Tibial artery (tissue), 4 donors: ENCODE measurements around the gene BAIAP3.

Experiments
- DNase-seq, 2 donors: peaks; one replicate each; pipeline ENCODE4 v3.0.0-alpha.2; 2019
- H3K27ac ChIP-seq, 2 donors: fragments of 200-600 bp; sonication (generic) in 1 of 2; 1 replicate in 1 of 2; 2 replicates in 1 of 2; pipeline ENCODE4 v1.5.1; 2018 to 2019; ENCODE audit warnings: mild to moderate bottlenecking in 1 of 2
- H3K27me3 ChIP-seq, 2 donors: fragments of 200-600 bp; sonication (generic) in 1 of 2; one replicate each; pipeline versions ENCODE4 v1.5.1 to v1.6.0; 2016 to 2019
- H3K36me3 ChIP-seq, 3 donors: fragments of 200-600 bp; sonication (generic) in 2 of 3; one replicate each; pipeline ENCODE4 v1.5.1; 2016 to 2019; ENCODE audit warnings: mild to moderate bottlenecking in 2 of 3
- H3K4me1 ChIP-seq, 4 donors: fragments of 200-600 bp; sonication (generic) in 2 of 4; 1 replicate in 3 of 4; 2 replicates in 1 of 4; pipeline ENCODE4 v1.5.1; 2016 to 2019
- H3K4me3 ChIP-seq, 2 donors: fragments of 200-600 bp; sonication (generic) in 1 of 2; 1 replicate in 1 of 2; 2 replicates in 1 of 2; pipeline ENCODE4 v1.5.1; 2018 to 2019; ENCODE audit warnings: mild to moderate bottlenecking in 2 of 2
- H3K9me3 ChIP-seq, 3 donors: fragments of 200-600 bp; sonication (generic) in 1 of 3; one replicate each; pipeline ENCODE4 v1.5.1; 2016 to 2019
- intact Hi-C: fragments of 100-400 bp; cut with DNase I; formaldehyde crosslinking; loops from one replicate; pipeline ENCODE4 v1.15.0; 2023; ENCODE audit warnings: low total_unique reads
- TF ChIP-seq, protein P1 (sequence below), 2 experiments: fragments of 200-600 bp in 1 of 2; fragments of 450-650 bp in 1 of 2; IDR thresholded peaks; one replicate each; pipeline ENCODE4 v1.5.1; 2017 to 2019; ENCODE audit warnings: antibody characterized with exemption in 2 of 2, mild to moderate bottlenecking in 1 of 2, moderate library complexity in 1 of 2

BAIAP3 gene

GRCh38 chr16:1322407-1322806, 11.0 kb upstream of the BAIAP3 start:
- intact Hi-C loops = no loop called here
- TF ChIP-seq, protein P1, sequence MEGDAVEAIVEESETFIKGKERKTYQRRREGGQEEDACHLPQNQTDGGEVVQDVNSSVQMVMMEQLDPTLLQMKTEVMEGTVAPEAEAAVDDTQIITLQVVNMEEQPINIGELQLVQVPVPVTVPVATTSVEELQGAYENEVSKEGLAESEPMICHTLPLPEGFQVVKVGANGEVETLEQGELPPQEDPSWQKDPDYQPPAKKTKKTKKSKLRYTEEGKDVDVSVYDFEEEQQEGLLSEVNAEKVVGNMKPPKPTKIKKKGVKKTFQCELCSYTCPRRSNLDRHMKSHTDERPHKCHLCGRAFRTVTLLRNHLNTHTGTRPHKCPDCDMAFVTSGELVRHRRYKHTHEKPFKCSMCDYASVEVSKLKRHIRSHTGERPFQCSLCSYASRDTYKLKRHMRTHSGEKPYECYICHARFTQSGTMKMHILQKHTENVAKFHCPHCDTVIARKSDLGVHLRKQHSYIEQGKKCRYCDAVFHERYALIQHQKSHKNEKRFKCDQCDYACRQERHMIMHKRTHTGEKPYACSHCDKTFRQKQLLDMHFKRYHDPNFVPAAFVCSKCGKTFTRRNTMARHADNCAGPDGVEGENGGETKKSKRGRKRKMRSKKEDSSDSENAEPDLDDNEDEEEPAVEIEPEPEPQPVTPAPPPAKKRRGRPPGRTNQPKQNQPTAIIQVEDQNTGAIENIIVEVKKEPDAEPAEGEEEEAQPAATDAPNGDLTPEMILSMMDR (IDR thresholded peaks at IDR 0.05) = no peak
- H3K27me3 ChIP-seq = no peaks in the 10 kb centered on the region
- H3K4me1 ChIP-seq = no peaks in the 10 kb centered on the region
- H3K9me3 ChIP-seq = no peaks in the 10 kb centered on the region
- no peak overlapping the region for H3K4me3 ChIP-seq
- no peak overlapping the region for H3K27ac ChIP-seq
- DNase-seq = no peak
- peaks cover 75 to 100% (median 80%) of the 10 kb centered on the region in 3 donors for H3K36me3 ChIP-seq

DNA sequence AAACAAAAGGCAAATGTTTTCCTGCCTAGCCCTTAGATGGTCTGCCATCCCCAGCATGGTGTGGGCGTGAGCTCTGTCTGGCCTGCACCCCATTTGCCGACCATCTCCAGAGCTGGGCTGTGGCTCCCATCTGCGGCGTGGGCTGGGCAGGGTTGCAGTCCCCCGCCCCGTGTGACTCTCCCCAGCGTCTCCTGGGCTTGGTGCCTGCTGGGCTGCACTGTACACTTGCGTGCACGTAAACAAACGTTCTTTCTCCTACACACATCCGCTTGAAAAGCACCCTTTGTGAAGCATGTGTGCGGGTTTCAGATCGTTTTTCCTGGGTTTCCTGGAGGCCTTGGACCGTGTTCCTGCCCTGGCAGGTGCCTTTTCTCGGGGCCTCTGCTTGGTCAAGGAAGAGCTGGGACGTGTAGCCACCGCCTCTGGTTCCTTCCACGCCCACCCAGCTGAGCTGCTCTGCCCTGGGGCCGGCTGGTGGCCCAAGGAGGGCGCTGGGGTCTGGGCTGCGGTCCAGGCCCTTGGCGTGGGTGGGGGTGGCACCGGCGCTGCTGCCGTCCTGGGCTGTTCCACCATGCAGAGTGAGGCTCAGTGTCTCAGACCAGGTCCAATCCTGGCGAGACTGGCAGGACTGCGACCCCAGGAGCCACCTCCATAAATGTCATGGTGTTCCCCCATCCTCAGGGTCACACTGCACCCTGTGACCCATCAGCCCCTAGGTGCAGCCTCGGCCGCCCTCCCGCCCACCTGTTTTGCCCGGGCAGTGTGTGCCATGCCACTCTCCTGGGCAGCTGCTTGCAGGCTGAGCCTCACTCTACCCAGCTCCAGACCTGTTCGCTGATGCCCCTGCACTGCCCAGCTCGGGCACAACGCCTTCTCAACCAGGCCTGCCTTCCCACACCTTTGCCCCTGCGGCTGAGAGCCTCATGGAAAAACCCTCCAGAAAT, 9.9 kb upstream of the BAIAP3 start:
- DNase-seq = no peak
- H3K9me3 ChIP-seq = no peaks in the 10 kb centered on the region
- H3K36me3 ChIP-seq = peaks cover 63 to 94% (median 68%) of the 10 kb centered on the region in 3 donors
- H3K4me1 ChIP-seq = no peaks in the 10 kb centered on the region
- TF ChIP-seq, protein P1 (IDR thresholded peaks at IDR 0.05) = no peak
- H3K27me3 ChIP-seq = no peaks in the 10 kb centered on the region
- no peak overlapping the region for H3K4me3 ChIP-seq
- intact Hi-C loops = no loop called here
- no peak overlapping the region for H3K27ac ChIP-seq

- TF ChIP-seq, protein P1 (IDR thresholded peaks at IDR 0.05) = no peak
- intact Hi-C loops = no loop called here
- Histone ChIP-seq H3K36me3 (peaks cover 55 to 86% (median 60%) of the 10 kb centered on the region in 3 donors), H3K4me1 (no peaks in the 10 kb centered on the region), H3K27ac (no peak overlapping the region), H3K9me3 (no peaks in the 10 kb centered on the region), H3K27me3 (no peaks in the 10 kb centered on the region), H3K4me3 (no peak overlapping the region)
- DNase-seq = no peak
Measured at GRCh38 chr16:1324286-1324826, 9.1 kb upstream of the BAIAP3 start.

- Histone ChIP-seq H3K36me3 (peaks cover 46 to 77% (median 51%) of the 10 kb centered on the region in 3 donors), H3K27ac (no peak overlapping the region), H3K4me1 (no peaks in the 10 kb centered on the region), H3K4me3 (no peak overlapping the region), H3K9me3 (peaks cover 0 to 3% (median 3%) of the 10 kb centered on the region in 3 donors), H3K27me3 (peaks cover 0 to 6% of the 10 kb centered on the region in 2 donors)
- no peak for DNase-seq
- TF ChIP-seq, protein P1 (IDR thresholded peaks at IDR 0.05) = no peak
- intact Hi-C loops = no loop called here
Measured at GRCh38 chr16:1325261-1325660, 8.2 kb upstream of the BAIAP3 start.

GRCh38 chr16:1325673-1326371, 7.6 kb upstream of the BAIAP3 start:
- H3K36me3 ChIP-seq = peaks cover 41 to 71% (median 46%) of the 10 kb centered on the region in 3 donors
- H3K4me1 ChIP-seq = peaks cover 0 to under 1% (median 0%) of the 10 kb centered on the region in 4 donors
- no peak overlapping the region for H3K4me3 ChIP-seq
- intact Hi-C loops = no loop called here
- H3K27ac ChIP-seq = no peak overlapping the region
- TF ChIP-seq, protein P1 (IDR thresholded peaks at IDR 0.05) = no peak
- peaks cover 0 to 8% (median 8%) of the 10 kb centered on the region in 3 donors for H3K9me3 ChIP-seq
- peaks cover 0 to 11% of the 10 kb centered on the region in 2 donors for H3K27me3 ChIP-seq
- DNase-seq = no peak
